ENCODE measurements around the gene ZNF615. TPM values are rescaled to one million over a fixed set of nuclear protein-coding genes. Genes with fewer than 3 reads are reported as not detected.

ZNF615 gene
- total and polyA plus RNA-seq, 2 of the 4 experiments (the other 2 are of a cell fraction): 2.0 to 10.9 TPM

- no TSS peak for BruUV-seq (replicated peaks)
- intact Hi-C loops (cut with micrococcal nuclease): loop anchor here (5.0 kb wide), 2 partner anchors 88 to 188 kb away; partner anchors contain the start of gene ZNF616
Observed at GRCh38 chr19:52048555-52049501, 40.8 kb upstream of the ZNF615 start, which contains the start of gene ZNF432. TSS of gene ZNF432 (minus strand) at chr19:52048838. CDS start at chr19:52046868, 1,970 bp downstream.

More at GRCh38 chr19:52048555-52049501, 40.8 kb upstream of the ZNF615 start, which contains the start of gene ZNF432:
- Histone ChIP-seq H3K36me3 (ENCODE audit: control insufficient read depth, insufficient read depth, low read length) (peaks cover 8% of the 10 kb centered on the region), H3K4me3 (ENCODE audit: insufficient read depth, low read depth, low read length) (peak within 1 kb of the TSS; percentile 85), H4K91ac (ENCODE audit: insufficient read depth, low read depth, low read length) (peak within 1 kb of the TSS; percentile 97), H3K4ac (ENCODE audit: low read depth, low read length) (peak within 1 kb of the TSS; percentile 97), H4K20me1 (ENCODE audit: insufficient read depth, low read length) (no peaks in the 10 kb centered on the region), H2AK9ac (replicated peaks; ENCODE audit: low read depth, low read length, poor library complexity) (peak within 1 kb of the TSS; percentile 90), H2BK120ac (ENCODE audit: low read depth, low read length) (peak within 1 kb of the TSS; percentile 79), H3K27me3 (ENCODE audit: control insufficient read depth, insufficient read depth, low read length) (no peaks in the 10 kb centered on the region), H3K23ac (ENCODE audit: low read depth, low read length) (peak within 1 kb of the TSS; percentile 97), H3K9me1 (ENCODE audit: insufficient read depth, low read length) (no peaks in the 10 kb centered on the region), H2BK20ac (ENCODE audit: low read depth, low read length) (no peak within 1 kb of the TSS), H3K4me2 (ENCODE audit: low read depth, low read length) (peak within 1 kb of the TSS; percentile 97), H3K9ac (ENCODE audit: low read depth, low read length) (peak within 1 kb of the TSS; percentile 97), H3K79me1 (ENCODE audit: low read depth in 1 of 2, low read length in 2 of 2) (peaks cover 7 to 19% of the 10 kb centered on the region in 2 experiments), H2BK5ac (ENCODE audit: low read depth, low read length, poor library complexity, severe bottlenecking) (peak within 1 kb of the TSS; percentile 93), H3K9me3 (ENCODE audit: control insufficient read depth, insufficient read depth, low read length) (no peaks in the 10 kb centered on the region), H4K8ac (ENCODE audit: low read depth in 2 of 2, low read length in 2 of 2) (peak within 1 kb of the TSS; percentile 95 to 99), H4K5ac (ENCODE audit: low read depth, low read length) (peak within 1 kb of the TSS; percentile 94), H3K27ac (ENCODE audit: insufficient read depth, low read length) (peak within 1 kb of the TSS; percentile 96), H2BK15ac (ENCODE audit: low read depth, low read length) (peak within 1 kb of the TSS; percentile 54; the same call in 1 of the 3 replicates), H3K14ac (replicated peaks; ENCODE audit: low read depth, low read length) (peak within 1 kb of the TSS; percentile 99), H2AK5ac (ENCODE audit: low read depth, low read length) (peak within 1 kb of the TSS; percentile 50; the same call in 1 of the 2 replicates), H3K56ac (ENCODE audit: extremely low read depth, insufficient read depth, low read length) (peak within 1 kb of the TSS; percentile 98), H2AFZ (replicated peaks; ENCODE audit: low read length, poor library complexity) (peak within 1 kb of the TSS; percentile 96), H3K4me1 (ENCODE audit: control insufficient read depth, insufficient read depth, low read length) (no peaks in the 10 kb centered on the region), H3K18ac (ENCODE audit: low read depth, low read length) (peak within 1 kb of the TSS; percentile 92)
- DNase-seq (peak; percentile 91), ATAC-seq (ENCODE audit: low read depth) (peak; percentile 97)
- dilution Hi-C loops (cut with HindIII; ENCODE audit: low sequenced_read_pairs, unreplicated experiment): no loop called here
- WGBS, 2 experiments (ENCODE audit: extremely low coverage in 2 of 2, insufficient read length in 1 of 2): 0% methylated on average over 20 of the region's 60 CpGs; no CpG with 5 or more reads in 1 of the 2 experiments
- ChIA-PET CTCF (no interaction called here), POLR2A (ENCODE audit: unreplicated experiment) (interaction anchor here (0.6 kb wide), 1 partner anchor 21 kb away, joined by 3 read pairs; the partner anchor contains the start of gene ZNF614)
- in situ Hi-C loops (cut with MboI; ENCODE audit: low sequenced_read_pairs): no loop called here
- TF ChIP-seq MXI1 (IDR thresholded peaks at IDR 0.05; ENCODE audit: borderline replicate concordance, low read depth, low read length): 0 out of 2 replicates have a peak, but pooled peaks have one; percentile 67
- TF ChIP-seq CEBPB (IDR thresholded peaks at IDR 0.05; ENCODE audit: low read depth, low read length): no peak
- TF ChIP-seq ELK1 (IDR thresholded peaks at IDR 0.05; ENCODE audit: borderline replicate concordance, low read depth, low read length): no peak
- TF ChIP-seq CTCF (conservative IDR thresholded peaks at IDR 0.05; ENCODE audit: low read depth, low read length): no peak
- TF ChIP-seq MAZ (IDR thresholded peaks at IDR 0.05; ENCODE audit: borderline replicate concordance, low read depth, low read length): no peak; the same call in 1 of the 2 replicates
- peak; percentile 70 for TF ChIP-seq POLR2A (IDR thresholded peaks at IDR 0.05; ENCODE audit: low read depth, low read length)

Data from IMR-90 (cell line).